AG09309 (cell line): ENCODE results near the gene CLASP1.
"Not testable (repeated sequence)": the region's sequence is repeated elsewhere in the genome, so short reads cannot be mapped to it uniquely, and the experiment has no call there.

ENCODE experiments used
- DNase-seq: peaks from one replicate; pipeline ENCODE4 v3.0.0-alpha.2; 2010; ENCODE audit warnings: low read depth
- H3K4me3 ChIP-seq: 2 replicates; pipeline ENCODE4 v1.5.1; 2011; ENCODE audit warnings: mild to moderate bottlenecking, low read depth, low read length, moderate library complexity; ENCODE audit not compliant: control insufficient read depth
- CTCF ChIP-seq: IDR thresholded peaks from 2 replicates; pipeline ENCODE4 v1.5.1; 2011; ENCODE audit warnings: mild to moderate bottlenecking, low read depth, low read length, inconsistent platforms; ENCODE audit not compliant: insufficient read depth, control insufficient read depth; ENCODE audit errors: missing control alignments

CLASP1 gene

GRCh38 chr2:121382744-121383143 lies 266.5 kb downstream of the CLASP1 start:
- no peak for DNase-seq
- H3K4me3 ChIP-seq, result no peak overlapping the region
- TF ChIP-seq CTCF, result peak; percentile 16

- DNase-seq, result no peak
- no peak for TF ChIP-seq CTCF
- H3K4me3 ChIP-seq, result no peak overlapping the region
Measured at GRCh38 chr2:121377646-121378045, 271.6 kb downstream of the CLASP1 start.

- no peak for TF ChIP-seq CTCF
- H3K4me3 ChIP-seq, result no peak overlapping the region
- DNase-seq, result no peak
Measured at GRCh38 chr2:121376535-121377250, 272.6 kb downstream of the CLASP1 start.

- no peak overlapping the region for H3K4me3 ChIP-seq
- TF ChIP-seq CTCF, result no peak
- no peak for DNase-seq
Measured at GRCh38 chr2:121375621-121376159, 273.6 kb downstream of the CLASP1 start.

GRCh38 chr2:121374412-121375075 lies 274.7 kb downstream of the CLASP1 start:
- DNase-seq, result not testable (repeated sequence)

GRCh38 chr2:121372721-121373353 lies 276.4 kb downstream of the CLASP1 start:
- TF ChIP-seq CTCF, result no peak
- DNase-seq, result no peak
- H3K4me3 ChIP-seq, result no peak overlapping the region

More at GRCh38 chr2:121374412-121375075, 274.7 kb downstream of the CLASP1 start:
- H3K4me3 ChIP-seq, result not testable (repeated sequence)

- no peak overlapping the region for H3K4me3 ChIP-seq
- no peak for TF ChIP-seq CTCF
- no peak for DNase-seq
Measured at GRCh38 chr2:121372082-121372481, 277.2 kb downstream of the CLASP1 start.
